HG03025 (cell line): ENCODE measurements around the gene FAIM.
"Not testable (repeated sequence)": the region's sequence is repeated elsewhere in the genome, so short reads cannot be mapped to it uniquely, and the experiment has no call there.

Experiments
- ATAC-seq: cut with Tn5 transposase; IDR thresholded peaks from one replicate; pipeline ENCODE4 v1.9.1; 2021; ENCODE audit warnings: mild to moderate bottlenecking, moderate library complexity; ENCODE audit not compliant: unreplicated experiment, low FRiP score

The FAIM gene

DNA sequence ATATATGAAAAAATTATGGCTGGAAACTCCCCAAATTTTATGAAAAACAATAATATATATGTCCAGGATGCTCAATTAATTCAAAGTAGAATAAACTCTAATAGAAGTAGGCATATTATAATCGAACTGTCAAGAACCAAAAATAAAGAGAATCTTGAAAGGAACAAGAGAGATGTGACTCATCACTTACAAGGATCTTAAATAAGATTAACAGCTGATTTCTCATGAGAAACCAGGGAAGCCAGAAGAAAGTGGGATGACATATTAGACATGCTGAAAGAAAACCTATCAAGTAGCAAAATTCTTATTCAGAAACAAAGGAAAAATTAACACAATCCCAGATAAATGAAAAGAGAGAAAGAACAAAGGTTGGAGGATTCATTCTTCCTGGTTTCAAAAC lies 66.8 kb downstream of the FAIM start:
- no peak for ATAC-seq

GRCh38 chr3:138678086-138678485 lies 69.5 kb downstream of the FAIM start:
- ATAC-seq: no peak

DNA sequence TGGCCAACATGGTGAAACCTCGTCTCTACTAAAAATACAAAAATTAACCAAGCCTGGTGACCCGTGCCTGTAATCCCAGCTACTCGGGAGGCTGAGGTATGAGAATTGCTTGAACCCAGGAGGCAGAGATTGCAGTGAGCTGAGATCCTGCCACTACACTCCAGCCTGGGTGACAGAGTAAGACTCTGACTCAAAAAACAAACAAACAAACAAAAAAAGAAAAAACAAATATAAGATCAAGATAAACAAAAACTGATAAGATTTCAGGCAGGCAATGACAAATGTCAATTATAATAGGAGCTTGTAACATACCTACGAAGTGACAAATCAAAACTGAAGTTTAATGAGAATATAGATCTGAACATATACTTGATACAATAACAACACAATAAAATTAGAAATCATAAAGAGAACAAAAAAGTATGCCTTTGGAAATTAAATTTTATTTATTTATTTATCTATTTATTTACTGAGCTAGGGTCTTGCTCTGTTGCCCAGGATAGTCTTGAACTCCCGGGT lies 70.4 kb downstream of the FAIM start:
- ATAC-seq: no peak

DNA sequence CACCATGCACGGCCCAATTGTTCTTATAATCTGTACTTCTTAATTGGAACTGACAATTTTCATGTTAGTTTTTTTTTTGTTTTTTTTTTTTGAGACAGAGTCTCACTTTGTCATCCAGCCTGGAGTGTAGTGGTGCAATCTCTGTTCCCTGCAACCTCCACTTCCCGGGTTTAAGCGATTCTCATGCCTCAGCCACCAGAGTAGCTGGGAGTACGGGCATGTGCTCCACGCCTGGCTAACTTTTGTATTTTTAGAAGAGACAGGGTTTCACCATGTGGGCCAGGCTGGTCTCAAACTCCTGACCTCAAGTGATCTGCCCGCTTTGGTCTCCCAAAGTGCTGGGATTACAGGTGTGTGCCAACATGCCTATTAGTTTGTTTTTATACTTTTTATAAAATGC lies 72.4 kb downstream of the FAIM start:
- not testable (repeated sequence) for ATAC-seq

GRCh38 chr3:138681463-138682220 lies 73.1 kb downstream of the FAIM start:
- ATAC-seq: no peak

- no peak for ATAC-seq
These were observed 74.1 kb downstream of the FAIM start for GRCh38 chr3:138682648-138683047.
